Measurements from ENCODE around the gene ZNF362.

The ZNF362 gene

GRCh38 chr1:33254491-33254890, 1.8 kb upstream of the ZNF362 start:
- no peak for DNase-seq (ENCODE audit: low read depth)
- H3K4me3 ChIP-seq (ENCODE audit: low read depth, low read length), result no peak overlapping the region
- TF ChIP-seq CTCF (conservative IDR thresholded peaks at IDR 0.05; ENCODE audit: low read depth, low read length), result no peak

GRCh38 chr1:33255347-33256220, 708 bp upstream of the ZNF362 start:
- DNase-seq (ENCODE audit: low read depth), result peak; percentile 51
- H3K4me3 ChIP-seq (ENCODE audit: low read depth, low read length), result peak overlapping the region; percentile 71
- TF ChIP-seq CTCF (conservative IDR thresholded peaks at IDR 0.05; ENCODE audit: low read depth, low read length), result no peak

- no peak for DNase-seq (ENCODE audit: low read depth)
- TF ChIP-seq CTCF (conservative IDR thresholded peaks at IDR 0.05; ENCODE audit: low read depth, low read length), result no peak
- H3K4me3 ChIP-seq (ENCODE audit: low read depth, low read length), result peak overlapping the region; percentile 71
Measured at GRCh38 chr1:33256221-33256470, 146 bp upstream of the ZNF362 start.

- no peak for DNase-seq (ENCODE audit: low read depth)
- no peak for TF ChIP-seq CTCF (conservative IDR thresholded peaks at IDR 0.05; ENCODE audit: low read depth, low read length)
- H3K4me3 ChIP-seq (ENCODE audit: low read depth, low read length), result peak overlapping the region; percentile 71
Measured at GRCh38 chr1:33257207-33257771, 997 bp downstream of the ZNF362 start.

GRCh38 chr1:33257772-33258712, 1.8 kb downstream of the ZNF362 start:
- peak; percentile 19 for DNase-seq (ENCODE audit: low read depth)
- no peak for TF ChIP-seq CTCF (conservative IDR thresholded peaks at IDR 0.05; ENCODE audit: low read depth, low read length)
- H3K4me3 ChIP-seq (ENCODE audit: low read depth, low read length), result peak overlapping the region; percentile 71

- no peak for TF ChIP-seq CTCF (conservative IDR thresholded peaks at IDR 0.05; ENCODE audit: low read depth, low read length)
- H3K4me3 ChIP-seq (ENCODE audit: low read depth, low read length), result no peak overlapping the region
- no peak for DNase-seq (ENCODE audit: low read depth)
Measured at GRCh38 chr1:33258788-33259274, 2.5 kb downstream of the ZNF362 start.
